ENCODE data around the gene HMGA1.

DNA sequence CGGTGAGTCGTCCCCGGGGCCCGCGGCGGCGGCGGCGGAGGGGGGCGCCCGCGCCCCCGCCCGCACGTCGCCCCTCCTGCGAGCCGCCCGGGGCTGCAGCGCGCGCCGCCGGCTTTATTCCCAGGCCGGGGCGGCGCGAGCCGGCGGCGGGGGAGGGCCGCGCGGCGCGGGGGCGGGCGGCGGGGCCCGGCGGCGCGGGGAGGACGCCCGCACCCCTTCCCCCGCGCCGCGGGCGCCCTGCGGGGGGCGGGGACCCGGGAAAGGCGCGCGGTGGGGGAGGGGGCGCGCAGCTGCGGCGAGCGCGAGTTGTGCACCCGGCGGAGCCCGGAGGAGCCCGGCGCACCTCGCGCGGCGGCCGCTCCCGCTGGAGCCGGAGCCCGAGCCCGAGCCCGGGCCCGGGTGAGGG is 646 bp downstream of the HMGA1 start:
- TF ChIP-seq EZH2phosphoT487 (IDR thresholded peaks at IDR 0.05; ENCODE audit: insufficient read depth, low read depth): no peak
- TF ChIP-seq EZH2 (IDR thresholded peaks at IDR 0.05; ENCODE audit: insufficient read depth, poor library complexity, severe bottlenecking): no peak
